ENCODE results near the gene DNM3.

GRCh38 chr1:171841931-171842761 lies 848 bp downstream of the DNM3 start:
- TF ChIP-seq CTCF (IDR thresholded peaks at IDR 0.05): no peak
- TF ChIP-seq EZH2 (IDR thresholded peaks at IDR 0.05; ENCODE audit: borderline replicate concordance, insufficient read depth, low read depth, low read length, poor library complexity, severe bottlenecking): no peak
